ENCODE measurements around the gene IL34. TPM values are rescaled to one million over a fixed set of nuclear protein-coding genes. Genes with fewer than 3 reads are reported as not detected.

Gene IL34
- total and polyA plus RNA-seq, 4 donors: 0.25 to 0.93 (median 0.42) TPM

DNA sequence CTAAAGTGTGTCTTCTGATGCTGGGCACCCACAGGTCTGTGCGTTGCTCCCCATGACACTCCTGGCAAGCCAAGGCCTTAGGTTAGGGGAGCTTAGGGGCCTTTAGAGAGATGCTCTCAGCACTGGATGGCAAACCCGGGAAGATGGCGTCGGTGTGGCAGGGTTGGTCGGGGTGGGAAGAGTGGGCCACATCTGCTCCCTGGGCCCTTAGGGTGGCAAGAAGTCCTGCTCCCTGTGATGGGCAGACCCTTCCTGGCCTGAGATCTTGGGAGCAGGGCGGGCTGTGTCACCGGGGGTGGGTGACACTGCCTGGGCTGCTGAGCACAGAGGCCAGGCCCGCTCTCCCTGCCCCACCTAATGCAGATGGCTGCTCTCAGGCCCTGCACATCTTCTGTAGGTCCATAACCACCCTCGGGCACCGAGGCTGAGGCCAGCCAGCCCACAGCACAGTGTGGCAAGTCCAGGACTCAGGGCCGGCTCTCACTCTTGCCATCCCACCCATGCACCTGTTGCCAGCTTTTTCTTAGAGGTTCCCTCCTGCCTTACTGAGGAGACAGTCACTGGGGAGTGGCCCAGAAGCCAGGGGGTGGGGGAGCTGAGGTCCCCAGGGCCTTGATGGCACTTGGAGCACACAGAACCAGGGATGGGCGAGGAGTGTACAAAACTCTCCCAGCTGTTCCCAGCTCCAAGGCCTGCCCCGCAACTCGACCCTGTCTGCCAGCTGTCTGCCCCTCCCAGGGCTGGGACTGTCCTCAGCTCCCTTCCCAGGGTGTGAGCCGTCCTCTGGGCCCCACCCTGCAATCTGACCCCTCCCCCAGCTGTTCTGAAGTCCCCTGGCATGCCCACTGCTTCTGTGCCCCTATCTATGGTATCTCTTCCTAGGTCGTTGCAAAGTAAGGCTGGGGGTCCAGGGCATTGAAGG is 43.9 kb downstream of the IL34 start:
- H3K4me3 ChIP-seq (ENCODE audit: low read depth in 1 of 3, low read length in 3 of 3): no peak overlapping the region
- TF ChIP-seq EGR1 (IDR thresholded peaks at IDR 0.05; ENCODE audit: low read depth in 2 of 2) (no peak), SP1 (IDR thresholded peaks at IDR 0.05) (no peak), TAF1 (conservative IDR thresholded peaks at IDR 0.05) (no peak), FOXA1 (IDR thresholded peaks at IDR 0.05) (no peak), GABPA (IDR thresholded peaks at IDR 0.05 in 1 of 2, conservative IDR thresholded peaks at IDR 0.05 in 1 of 2) (no peak), RXRA (IDR thresholded peaks at IDR 0.05) (no peak), HNF4G (IDR thresholded peaks at IDR 0.05) (no peak)
- TF ChIP-seq, protein P1, sequence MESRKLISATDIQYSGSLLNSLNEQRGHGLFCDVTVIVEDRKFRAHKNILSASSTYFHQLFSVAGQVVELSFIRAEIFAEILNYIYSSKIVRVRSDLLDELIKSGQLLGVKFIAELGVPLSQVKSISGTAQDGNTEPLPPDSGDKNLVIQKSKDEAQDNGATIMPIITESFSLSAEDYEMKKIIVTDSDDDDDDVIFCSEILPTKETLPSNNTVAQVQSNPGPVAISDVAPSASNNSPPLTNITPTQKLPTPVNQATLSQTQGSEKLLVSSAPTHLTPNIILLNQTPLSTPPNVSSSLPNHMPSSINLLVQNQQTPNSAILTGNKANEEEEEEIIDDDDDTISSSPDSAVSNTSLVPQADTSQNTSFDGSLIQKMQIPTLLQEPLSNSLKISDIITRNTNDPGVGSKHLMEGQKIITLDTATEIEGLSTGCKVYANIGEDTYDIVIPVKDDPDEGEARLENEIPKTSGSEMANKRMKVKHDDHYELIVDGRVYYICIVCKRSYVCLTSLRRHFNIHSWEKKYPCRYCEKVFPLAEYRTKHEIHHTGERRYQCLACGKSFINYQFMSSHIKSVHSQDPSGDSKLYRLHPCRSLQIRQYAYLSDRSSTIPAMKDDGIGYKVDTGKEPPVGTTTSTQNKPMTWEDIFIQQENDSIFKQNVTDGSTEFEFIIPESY (IDR thresholded peaks at IDR 0.05): no peak
- TF ChIP-seq, protein P2, sequence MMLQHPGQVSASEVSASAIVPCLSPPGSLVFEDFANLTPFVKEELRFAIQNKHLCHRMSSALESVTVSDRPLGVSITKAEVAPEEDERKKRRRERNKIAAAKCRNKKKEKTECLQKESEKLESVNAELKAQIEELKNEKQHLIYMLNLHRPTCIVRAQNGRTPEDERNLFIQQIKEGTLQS (IDR thresholded peaks at IDR 0.05): no peak
- TF ChIP-seq, protein P3, sequence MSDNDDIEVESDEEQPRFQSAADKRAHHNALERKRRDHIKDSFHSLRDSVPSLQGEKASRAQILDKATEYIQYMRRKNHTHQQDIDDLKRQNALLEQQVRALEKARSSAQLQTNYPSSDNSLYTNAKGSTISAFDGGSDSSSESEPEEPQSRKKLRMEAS (IDR thresholded peaks at IDR 0.05): no peak
- H3K4me1 ChIP-seq (ENCODE audit: control insufficient read depth in 4 of 4, insufficient read depth in 4 of 4, low read length in 3 of 4): peaks cover 3 to 28% (median 10%) of the 10 kb centered on the region in 4 donors
- peak overlapping the region in 1 of 2 donors; percentile 62 for H3K27ac ChIP-seq (ENCODE audit: low read depth in 1 of 2, low read length in 2 of 2)
- no peak for DNase-seq (ENCODE audit: low spot score)
- H3K36me3 ChIP-seq (ENCODE audit: control insufficient read depth in 4 of 4, insufficient read depth in 3 of 4, low read depth in 1 of 4, low read length in 3 of 4): peaks cover 0 to 2% (median 0%) of the 10 kb centered on the region in 4 donors
- H3K9ac ChIP-seq (ENCODE audit: low read depth in 1 of 2, low read length in 2 of 2): no peak overlapping the region
- 88% methylated on average over 16 of the region's 16 CpGs for WGBS
- no peaks in the 10 kb centered on the region for H3K9me3 ChIP-seq (ENCODE audit: control insufficient read depth in 4 of 4, low read length in 3 of 4)
- H3K27me3 ChIP-seq (ENCODE audit: control insufficient read depth in 4 of 4, insufficient read depth in 4 of 4, low read length in 3 of 4): no peaks in the 10 kb centered on the region

- Histone ChIP-seq H3K4me1 (ENCODE audit: control insufficient read depth in 4 of 4, insufficient read depth in 4 of 4, low read length in 3 of 4) (peaks cover 9 to 31% (median 13%) of the 10 kb centered on the region in 4 donors), H3K27me3 (ENCODE audit: control insufficient read depth in 4 of 4, insufficient read depth in 4 of 4, low read length in 3 of 4) (no peaks in the 10 kb centered on the region), H3K27ac (ENCODE audit: low read depth in 1 of 2, low read length in 2 of 2) (peak overlapping the region; percentile 48 to 62), H3K36me3 (ENCODE audit: control insufficient read depth in 4 of 4, insufficient read depth in 3 of 4, low read depth in 1 of 4, low read length in 3 of 4) (peaks cover 0 to 2% (median 0%) of the 10 kb centered on the region in 4 donors), H3K9ac (ENCODE audit: low read depth in 1 of 2, low read length in 2 of 2) (no peak overlapping the region), H3K4me3 (ENCODE audit: low read depth in 1 of 3, low read length in 3 of 3) (no peak overlapping the region), H3K9me3 (ENCODE audit: control insufficient read depth in 4 of 4, low read length in 3 of 4) (no peaks in the 10 kb centered on the region)
- no peak for DNase-seq (ENCODE audit: low spot score)
- WGBS: 86% methylated on average over 26 of the region's 26 CpGs
- no peak for TF ChIP-seq FOXA2 (IDR thresholded peaks at IDR 0.05)
- peak; percentile 44 for TF ChIP-seq NR2F2 (IDR thresholded peaks at IDR 0.05)
- peak; percentile 10 for TF ChIP-seq SP1 (IDR thresholded peaks at IDR 0.05)
- no peak for TF ChIP-seq HNF4G (IDR thresholded peaks at IDR 0.05)
Observed at GRCh38 chr16:70691223-70692129, 45.1 kb downstream of the IL34 start.
